HG03354 (cell line): ENCODE measurements around the gene CKAP2L.
"Not testable (repeated sequence)": the region's sequence is repeated elsewhere in the genome, so short reads cannot be mapped to it uniquely, and the experiment has no call there.

ENCODE experiments used
- ATAC-seq: cut with Tn5 transposase; IDR thresholded peaks from one replicate; pipeline ENCODE4 v1.9.1; 2021; ENCODE audit warnings: mild to moderate bottlenecking; ENCODE audit not compliant: unreplicated experiment, poor library complexity, severe bottlenecking

The CKAP2L gene

DNA sequence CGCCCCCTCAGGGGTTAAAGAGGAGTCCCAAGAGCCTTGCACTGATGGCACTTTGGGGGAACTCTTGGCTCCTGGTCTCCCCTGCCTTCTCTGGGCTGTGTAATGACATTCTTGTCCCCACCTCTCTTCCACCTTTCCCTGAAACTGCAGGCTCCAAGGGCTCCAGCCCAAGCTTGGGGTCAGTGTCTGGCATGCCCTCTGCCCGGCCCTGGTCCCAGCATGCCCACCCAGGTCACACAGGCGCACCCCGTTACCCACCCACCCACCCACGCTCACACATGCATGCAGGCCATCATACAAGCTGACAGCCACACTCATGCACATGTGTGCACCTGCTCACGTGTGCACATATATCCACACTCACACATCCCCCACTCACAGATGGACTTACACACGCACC lies 50.5 kb downstream of the CKAP2L start:
- ATAC-seq = no peak

GRCh38 chr2:112713585-112713925 lies 50.9 kb downstream of the CKAP2L start:
- no peak for ATAC-seq

- ATAC-seq = no peak
These were observed 51.4 kb downstream of the CKAP2L start for GRCh38 chr2:112712903-112713584.

- ATAC-seq = no peak
These were observed 51.9 kb downstream of the CKAP2L start for GRCh38 chr2:112712465-112712864.

DNA sequence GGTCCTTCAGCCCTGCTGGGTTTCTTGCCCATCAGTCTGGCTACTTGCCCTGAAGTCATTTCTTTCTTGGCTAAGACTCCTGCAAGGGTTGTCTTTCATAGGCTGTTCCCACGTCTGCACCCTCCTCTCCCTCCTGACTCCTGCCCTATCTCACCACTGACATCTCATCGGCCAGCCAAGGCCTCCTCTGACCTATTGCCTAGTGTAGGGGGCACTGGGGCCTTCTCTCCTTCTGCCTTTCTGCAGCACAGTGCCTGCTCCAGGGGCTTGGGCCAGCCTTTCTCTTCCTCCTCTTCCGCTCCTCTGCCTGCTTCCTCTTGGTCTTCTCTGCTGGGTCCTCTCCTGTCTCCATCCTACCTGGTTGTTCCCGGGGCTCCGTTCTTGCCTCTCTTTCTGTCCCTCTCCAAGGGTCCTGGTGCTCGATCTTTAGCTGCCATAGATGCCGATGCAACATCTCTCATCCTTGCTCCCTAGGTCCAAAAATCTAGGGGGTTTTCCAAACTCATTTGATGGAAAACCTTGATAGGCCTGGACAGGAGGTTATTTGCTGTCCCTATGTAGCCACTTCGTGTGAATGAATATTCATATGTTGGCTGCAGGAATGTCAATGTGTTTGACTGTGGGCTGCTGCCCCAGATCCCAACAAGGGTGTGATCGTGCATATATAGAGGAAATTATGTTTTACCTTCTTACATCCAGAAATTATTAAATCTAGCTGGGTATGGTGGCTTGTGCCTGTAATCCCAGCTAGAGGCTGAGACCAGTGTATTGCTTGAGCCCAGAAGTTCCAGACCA lies 53.3 kb downstream of the CKAP2L start:
- no peak for ATAC-seq

- no peak for ATAC-seq
These were observed 54.7 kb downstream of the CKAP2L start for GRCh38 chr2:112709703-112710102.

- ATAC-seq = no peak
These were observed 55.4 kb downstream of the CKAP2L start for GRCh38 chr2:112708968-112709367.

- not testable (repeated sequence) for ATAC-seq
These were observed 57.5 kb downstream of the CKAP2L start for GRCh38 chr2:112706947-112707346.

GRCh38 chr2:112706170-112706664 lies 58.2 kb downstream of the CKAP2L start:
- ATAC-seq = no peak

DNA sequence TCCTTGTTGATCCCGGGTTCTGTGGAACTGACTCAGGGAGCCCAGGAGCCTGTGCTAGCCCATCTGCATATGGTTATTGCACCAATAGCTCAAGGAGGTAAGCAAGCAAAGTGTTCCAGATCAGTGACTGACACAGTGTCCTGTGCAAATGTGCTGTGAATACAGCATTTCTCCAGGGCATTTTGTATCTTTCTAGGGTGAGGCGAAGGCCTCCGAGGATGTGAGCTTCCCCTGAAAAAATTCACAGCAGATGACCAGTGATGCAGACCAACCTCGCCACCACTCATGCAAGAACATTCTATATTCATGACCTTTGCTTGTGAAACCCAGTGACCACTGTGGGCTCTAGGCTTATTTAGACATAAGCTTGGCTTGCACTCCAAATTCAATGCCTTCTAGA lies 58.8 kb downstream of the CKAP2L start:
- ATAC-seq = no peak

DNA sequence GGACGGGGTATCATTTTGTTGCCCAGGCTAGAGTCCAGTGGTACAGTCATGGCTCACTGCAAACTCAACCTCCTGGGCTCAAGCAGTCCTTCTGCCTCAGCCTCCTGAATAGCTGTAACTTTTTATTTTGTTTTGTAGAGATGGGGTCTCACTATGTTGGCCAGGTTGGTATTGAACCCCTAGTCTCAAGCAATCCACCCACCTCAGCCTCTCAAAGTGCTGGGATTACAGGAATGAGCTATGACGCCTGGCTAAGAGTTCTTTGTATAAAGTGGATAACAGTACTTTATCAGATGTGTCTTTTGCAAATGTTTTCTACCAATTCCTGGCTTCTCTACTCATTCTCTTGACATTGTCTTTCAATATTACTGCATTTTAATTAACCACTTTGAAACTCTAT lies 60.7 kb downstream of the CKAP2L start:
- no peak for ATAC-seq

- ATAC-seq = no peak
These were observed 63.4 kb downstream of the CKAP2L start for GRCh38 chr2:112701052-112701451.

DNA sequence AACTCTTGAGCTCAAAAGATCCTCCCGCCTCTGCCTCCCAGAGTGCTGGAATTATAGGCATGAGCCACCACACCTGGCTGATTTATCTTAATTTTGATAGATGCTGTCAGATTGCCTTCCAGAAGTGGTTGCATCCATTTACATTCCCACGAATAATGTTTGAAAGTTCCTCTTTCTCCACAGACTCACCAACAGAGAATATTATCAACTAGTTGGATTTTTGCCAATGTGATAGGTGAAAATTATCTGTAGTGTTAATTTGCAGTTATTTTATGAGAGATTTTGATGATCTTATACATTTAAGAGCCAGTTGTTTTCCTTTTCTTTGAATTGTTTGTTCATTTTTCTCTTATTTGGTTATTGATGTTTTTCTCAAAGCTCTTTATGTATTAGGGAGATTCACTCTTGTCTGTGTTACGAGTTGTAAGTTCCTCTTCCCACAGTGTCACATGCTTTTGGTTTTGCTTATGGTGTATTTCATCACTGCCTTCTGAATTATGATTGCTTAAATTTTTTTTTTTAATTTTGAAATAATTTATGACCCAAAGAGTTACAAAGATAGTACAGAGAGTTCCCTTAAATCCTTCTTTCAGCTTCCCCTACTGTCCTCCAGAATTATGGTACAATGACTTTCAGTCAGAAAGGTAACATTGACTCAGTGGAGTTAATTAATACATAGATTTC lies 64.3 kb downstream of the CKAP2L start:
- no peak for ATAC-seq

DNA sequence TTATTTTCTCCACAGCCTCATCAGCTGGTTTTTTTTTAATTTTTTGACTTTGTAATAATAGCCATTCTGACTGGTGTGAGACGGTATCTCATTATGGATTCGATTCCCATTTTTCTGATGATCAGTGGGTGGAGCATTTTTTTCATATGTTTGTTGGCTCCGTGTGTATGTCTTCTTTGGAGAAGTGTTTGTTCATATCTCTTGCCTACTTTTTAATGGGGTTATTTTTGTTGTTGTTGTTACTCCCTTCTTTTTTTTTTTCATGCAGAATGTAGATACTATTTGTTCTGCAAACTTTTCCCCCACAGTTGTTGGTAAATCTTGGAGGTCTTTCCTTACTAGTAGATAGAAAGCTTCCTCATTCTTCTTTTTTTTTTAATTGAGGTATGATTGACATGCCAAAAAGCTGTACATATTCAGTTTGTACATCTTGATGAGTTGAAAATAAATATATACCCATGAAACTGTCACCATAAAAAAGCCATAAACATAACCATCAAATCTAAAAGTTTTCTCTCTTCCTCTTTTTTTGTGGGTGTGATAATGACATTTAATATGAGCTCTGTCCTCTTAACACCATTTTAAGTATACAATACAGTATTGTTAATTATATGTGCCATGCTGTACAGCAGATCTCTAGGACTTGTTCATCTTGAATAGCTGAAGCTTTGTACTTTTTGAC lies 65.4 kb downstream of the CKAP2L start:
- no peak for ATAC-seq

DNA sequence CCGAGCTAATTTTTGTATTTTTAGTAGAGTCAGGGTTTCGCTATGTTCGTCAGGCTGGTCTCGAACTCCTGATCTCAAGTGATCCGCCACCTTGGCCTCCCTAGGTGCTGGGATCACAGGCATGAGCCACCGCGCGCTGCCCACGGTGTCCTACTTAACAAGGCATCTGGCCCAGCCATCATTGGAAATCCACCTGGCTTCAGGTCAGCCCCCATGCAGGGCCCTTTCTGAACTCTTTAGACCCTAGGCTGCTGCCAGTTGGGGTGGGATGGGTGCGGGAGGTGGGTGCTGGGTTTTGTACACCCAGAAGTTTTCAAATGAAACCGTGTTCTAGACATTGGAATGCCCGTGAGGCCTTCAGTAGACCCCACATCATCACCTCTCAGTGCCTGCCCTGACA lies 70.2 kb downstream of the CKAP2L start:
- ATAC-seq = no peak

- ATAC-seq = no peak
These were observed 70.8 kb downstream of the CKAP2L start for GRCh38 chr2:112693596-112693995.

- peak; percentile 2 for ATAC-seq
These were observed 71.5 kb downstream of the CKAP2L start for GRCh38 chr2:112692918-112693317.

DNA sequence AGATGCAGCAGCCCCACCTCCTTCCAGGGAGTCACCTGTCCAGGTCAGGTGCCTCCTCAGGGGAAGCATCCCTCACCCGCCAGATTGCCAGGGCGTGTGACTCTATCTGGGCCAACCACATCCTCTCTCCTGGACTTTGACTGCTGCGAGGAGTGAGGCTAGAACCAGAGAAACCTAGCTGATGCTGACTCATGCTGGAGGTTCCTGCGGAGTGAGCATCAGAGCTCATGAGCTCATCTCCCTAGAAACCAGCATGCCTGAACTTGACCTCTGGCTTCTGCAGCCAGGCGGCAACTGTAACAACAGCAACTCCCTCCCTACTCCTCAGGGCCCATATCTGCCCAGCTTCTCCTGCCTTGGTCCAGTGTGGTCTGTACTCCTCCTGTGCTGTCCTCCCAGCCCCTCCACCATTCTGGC lies 71.9 kb downstream of the CKAP2L start:
- ATAC-seq = peak; percentile 79

- ATAC-seq = no peak
These were observed 72.5 kb downstream of the CKAP2L start for GRCh38 chr2:112691881-112692281.

DNA sequence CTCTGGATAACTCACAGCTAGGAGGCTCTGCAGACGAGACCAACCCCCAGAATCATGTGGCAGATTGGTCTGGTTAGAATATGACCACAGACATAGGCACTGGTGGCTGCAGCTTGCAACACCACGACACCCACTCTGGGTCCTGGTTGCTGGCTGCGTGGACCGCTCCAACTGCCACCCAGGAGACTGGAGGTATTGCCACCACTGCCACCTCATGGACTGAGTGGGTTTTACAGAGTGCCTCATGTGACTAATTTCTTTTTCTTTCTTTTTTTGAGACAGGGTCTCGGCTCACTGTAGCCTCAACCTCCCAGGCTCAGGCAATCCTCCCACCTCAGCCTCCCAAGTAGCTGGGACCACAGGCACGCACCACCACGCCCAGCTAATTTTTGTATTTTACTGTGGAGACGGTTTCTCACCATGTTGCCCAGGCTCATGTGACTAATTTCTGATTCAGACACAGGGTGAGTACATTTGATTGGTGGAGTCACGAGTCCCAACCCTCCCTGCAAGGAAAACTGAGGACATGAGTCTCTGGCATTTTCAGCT lies 73.5 kb downstream of the CKAP2L start:
- peak; percentile 77 for ATAC-seq
